H1 (cell line): ENCODE measurements around the gene WNK2. TPM values are rescaled to one million over a fixed set of nuclear protein-coding genes. Genes with fewer than 3 reads are reported as not detected.

Experiments
- CTCF ChIA-PET: fragments of 300-600 bp; sonication (Branson Sonifier 250); formaldehyde crosslinking; loops from one replicate; lab custom pipeline; 2021; ENCODE audit not compliant: partially characterized antibody; lab: Charles Lee
- POLR2A ChIA-PET: fragments of 300-600 bp; sonication (Branson Sonifier 250); formaldehyde crosslinking; loops from one replicate; lab custom pipeline; 2021; ENCODE audit warnings: inconsistent platforms; ENCODE audit not compliant: partially characterized antibody; lab: Charles Lee
- DNase-seq, 2 experiments: peaks; one replicate each; pipeline versions ENCODE4 v3.0.0 to v3.0.0-alpha.2; 2010 to 2022; ENCODE audit warnings: low spot score in 2 of 2, low read depth in 1 of 2, mixed read lengths in 1 of 2
- FAIRE-seq: peaks from 2 replicates; lab custom pipeline; 2011; peaks lifted over from hg19 to GRCh38; lab: Jason Lieb, UNC
- H2AFZ ChIP-seq: 2 replicates; pipeline ENCODE4 v1.8.1; 2012; ENCODE audit warnings: low read length, inconsistent platforms
- H2AK5ac ChIP-seq: 2 replicates; pipeline ENCODE4 v1.6.1; 2013; ENCODE audit warnings: low read depth, low read length
- H2BK120ac ChIP-seq: replicated peaks from 2 replicates; pipeline ENCODE3; 2013; ENCODE audit warnings: low read depth, low read length, inconsistent platforms
- H2BK12ac ChIP-seq: 2 replicates; pipeline ENCODE4 v1.6.1; 2013; ENCODE audit warnings: low read depth, low read length
- H2BK15ac ChIP-seq: 2 replicates; pipeline ENCODE4 v1.6.1; 2013; ENCODE audit warnings: low read length
- H2BK20ac ChIP-seq: 2 replicates; pipeline ENCODE4 v1.6.1; 2013; ENCODE audit warnings: low read length
- H2BK5ac ChIP-seq: 2 replicates; pipeline ENCODE4 v1.6.1; 2013; ENCODE audit warnings: low read depth, low read length
- H3K14ac ChIP-seq: 2 replicates; pipeline ENCODE4 v1.6.1; 2013; ENCODE audit warnings: inconsistent platforms; ENCODE audit not compliant: insufficient read length
- H3K18ac ChIP-seq: 2 replicates; pipeline ENCODE4 v1.6.1; 2013; ENCODE audit warnings: low read length; ENCODE audit errors: extremely low read depth
- H3K23ac ChIP-seq: 2 replicates; pipeline ENCODE4 v1.6.1; 2013; ENCODE audit warnings: inconsistent platforms; ENCODE audit not compliant: insufficient read length
- H3K23me2 ChIP-seq: 2 replicates; pipeline ENCODE4 v1.6.1; 2013; ENCODE audit warnings: low read depth, low read length
- H3K27ac ChIP-seq: 2 replicates; pipeline ENCODE4 v1.6.1; 2011; ENCODE audit warnings: low read depth, low read length, inconsistent platforms
- H3K27me3 ChIP-seq, 4 experiments: replicated peaks in 1 of 4; 1 replicate in 1 of 4; 2 replicates in 3 of 4; pipeline versions ENCODE4 v1.6.1 to v1.8.1; 2011 to 2013; ENCODE audit warnings: low read length in 3 of 4, mild to moderate bottlenecking in 3 of 4, inconsistent platforms in 2 of 4, mixed read lengths in 2 of 4, moderate library complexity in 1 of 4; ENCODE audit not compliant: control insufficient read depth in 3 of 4, insufficient read depth in 3 of 4; ENCODE audit errors: extremely low read depth in 1 of 4
- H3K36me3 ChIP-seq, 4 experiments: 2 replicates each; pipeline versions ENCODE4 v1.6.1 to v1.8.1; 2011 to 2013; ENCODE audit warnings: mild to moderate bottlenecking in 4 of 4, low read length in 3 of 4, moderate library complexity in 2 of 4, control low read depth in 1 of 4, inconsistent platforms in 1 of 4; ENCODE audit not compliant: insufficient read depth in 4 of 4, control insufficient read depth in 2 of 4
- H3K4ac ChIP-seq: replicated peaks from 2 replicates; pipeline ENCODE3; 2013; ENCODE audit warnings: low read length, low read depth, mixed read lengths, inconsistent platforms; ENCODE audit not compliant: insufficient read length
- H3K4me1 ChIP-seq, 4 experiments: replicated peaks in 1 of 4; 1 replicate in 1 of 4; 2 replicates in 3 of 4; pipeline versions ENCODE4 v1.6.1 to v1.8.1; 2011 to 2013; ENCODE audit warnings: low read length in 3 of 4, inconsistent platforms in 2 of 4, mixed read lengths in 1 of 4; ENCODE audit not compliant: insufficient read depth in 4 of 4, control insufficient read depth in 3 of 4
- H3K4me2 ChIP-seq, 2 experiments: 2 replicates each; pipeline versions ENCODE4 v1.6.1 to v1.8.1; 2011 to 2013; ENCODE audit warnings: low read depth in 2 of 2, low read length in 2 of 2, control low read depth in 1 of 2, inconsistent platforms in 1 of 2, mild to moderate bottlenecking in 1 of 2; ENCODE audit not compliant: insufficient read depth in 1 of 2
- H3K4me3 ChIP-seq, 4 experiments: fragments of 200-600, 300-600 bp in 1 of 4; sonication (generic), shearing (Covaris generic), sonication (Bioruptor Twin) in 1 of 4; 2 replicates each; pipeline versions ENCODE4 v1.5.1 to v1.8.1; 2011 to 2016; ENCODE audit warnings: low read length in 4 of 4, low read depth in 3 of 4, control low read depth in 2 of 4, inconsistent platforms in 2 of 4, mild to moderate bottlenecking in 2 of 4, mixed read lengths in 1 of 4, moderate library complexity in 1 of 4; ENCODE audit not compliant: insufficient read depth in 2 of 4; ENCODE audit errors: extremely low read depth in 1 of 4
- H3K56ac ChIP-seq: replicated peaks from 2 replicates; pipeline ENCODE3; 2013; ENCODE audit warnings: low read depth, mild to moderate bottlenecking, mixed read lengths, low read length, inconsistent platforms; ENCODE audit not compliant: insufficient read length
- H3K79me1 ChIP-seq: 2 replicates; pipeline ENCODE4 v1.6.1; 2013; ENCODE audit warnings: low read depth, low read length, control low read depth
- H3K79me2 ChIP-seq, 2 experiments: 2 replicates each; pipeline versions ENCODE4 v1.6.1 to v1.8.1; 2012 to 2013; ENCODE audit warnings: low read length in 2 of 2, mild to moderate bottlenecking in 2 of 2, inconsistent platforms in 1 of 2; ENCODE audit not compliant: insufficient read depth in 2 of 2, control insufficient read depth in 1 of 2
- H3K9ac ChIP-seq, 4 experiments: replicated peaks in 1 of 4; 1 replicate in 1 of 4; 2 replicates in 3 of 4; pipeline versions ENCODE4 v1.6.1 to v1.8.1; 2011 to 2013; ENCODE audit warnings: low read depth in 3 of 4, low read length in 3 of 4, control low read depth in 2 of 4, mild to moderate bottlenecking in 2 of 4, moderate library complexity in 2 of 4, inconsistent platforms in 1 of 4; ENCODE audit errors: extremely low read depth in 1 of 4
- H3K9me3 ChIP-seq, 2 experiments: 2 replicates each; pipeline versions ENCODE4 v1.6.1 to v1.8.1; 2012 to 2013; ENCODE audit warnings: mild to moderate bottlenecking in 2 of 2, moderate library complexity in 2 of 2, control low read depth in 1 of 2, inconsistent platforms in 1 of 2, low read depth in 1 of 2, low read length in 1 of 2, mixed read lengths in 1 of 2; ENCODE audit not compliant: insufficient read depth in 2 of 2
- H4K20me1 ChIP-seq, 2 experiments: replicated peaks in 1 of 2; 2 replicates each; pipeline versions ENCODE3 to v1.8.1; 2011 to 2013; ENCODE audit warnings: inconsistent platforms in 2 of 2, low read length in 2 of 2, mild to moderate bottlenecking in 1 of 2; ENCODE audit not compliant: insufficient read depth in 2 of 2, control insufficient read depth in 1 of 2
- H4K5ac ChIP-seq: 2 replicates; pipeline ENCODE4 v1.6.1; 2013; ENCODE audit warnings: low read length, low read depth, mixed read lengths, inconsistent platforms; ENCODE audit not compliant: insufficient read length
- H4K8ac ChIP-seq: 2 replicates; pipeline ENCODE4 v1.8.0; 2013; ENCODE audit warnings: mild to moderate bottlenecking, moderate library complexity, low read length, inconsistent platforms; ENCODE audit not compliant: insufficient read depth; ENCODE audit errors: extremely low read depth
- H4K91ac ChIP-seq: replicated peaks from 2 replicates; pipeline ENCODE3; 2013; ENCODE audit warnings: low read length, mixed read lengths, inconsistent platforms; ENCODE audit not compliant: insufficient read length
- CBX8 ChIP-seq: fragments of 300-800, 300-1000 bp; sonication (generic); IDR thresholded peaks from 2 replicates; pipeline ENCODE4 v1.7.1; 2016; ENCODE audit warnings: low read depth, low read length, borderline replicate concordance
- EGR1 ChIP-seq: IDR thresholded peaks from 2 replicates; pipeline ENCODE4 v1.6.1; 2011; ENCODE audit warnings: low read depth, low read length, borderline replicate concordance
- EZH2 ChIP-seq: fragments of 200-600 bp; sonication (generic); IDR thresholded peaks from 2 replicates; pipeline ENCODE4 v1.7.1; 2012; ENCODE audit warnings: low read depth, mild to moderate bottlenecking, moderate library complexity, low read length, inconsistent platforms; ENCODE audit not compliant: severe bottlenecking
- PHF8 ChIP-seq: fragments of 200-600 bp; sonication (generic); conservative IDR thresholded peaks from 2 replicates; pipeline ENCODE4 v1.7.1; 2012; ENCODE audit warnings: low read depth, mild to moderate bottlenecking, inconsistent platforms, low read length, moderate library complexity
- SP1 ChIP-seq: IDR thresholded peaks from 2 replicates; pipeline ENCODE4 v1.6.1; 2011; ENCODE audit warnings: low read depth, low read length
- WGBS, 2 experiments: shearing (Covaris generic) in 1 of 2; methylation state at CpG; one replicate each; pipeline versions ENCODE4 v1.1.6 to v1.1.7; 2013 to 2015; ENCODE audit warnings: low lambda C conversion rate in 2 of 2, mixed read lengths in 2 of 2, inconsistent platforms in 1 of 2, low coverage in 1 of 2, missing lambda C conversion rate in 1 of 2; ENCODE audit not compliant: insufficient replicate concordance in 2 of 2, insufficient coverage in 1 of 2, insufficient read length in 1 of 2; ENCODE audit errors: extremely low coverage in 1 of 2, missing lambda C conversion rate in 1 of 2; 5-methylcytosine and 5-hydroxymethylcytosine counted together
- polyA plus RNA-seq, 7 experiments: library from polyadenylated mRNA; depleted of rRNA in 3 of 7; stranded (reverse) in 5 of 7; unstranded in 2 of 7; fragments of >200 nt in 5 of 7; fragments of 200-250 nt in 2 of 7; gene quantifications; 1 replicate in 5 of 7; 2 replicates in 1 of 7; 4 replicates in 1 of 7; pipeline versions ENCODE4 v1.2.1 to v1.2.3, GENCODE V29; 2011 to 2013; ENCODE audit warnings: missing spikeins in 2 of 7, mixed read lengths in 2 of 7
- total RNA-seq: library from RNA; stranded (reverse); fragmentation: NEBNext Ultra II Directional; extraction: Animal tissue kit (Norgen Biotek cat#: 25700); gene quantifications from 2 replicates; pipeline ENCODE4 v1.2.1, GENCODE V29; 2021

The WNK2 gene
- total and polyA plus RNA-seq, 2 of the 8 experiments (the other 6 are each of a cell fraction or from before 2014, with no cell fraction given): 12.0 to 87.2 TPM

GRCh38 chr9:93218671-93219420, 34.9 kb downstream of the WNK2 start:
- WGBS, 2 experiments: 90% methylated on average over 11 of the region's 11 CpGs; no CpG with 5 or more reads in 1 of the 2 experiments
- Histone ChIP-seq H3K56ac (no peak overlapping the region), H2BK15ac (no peak overlapping the region), H3K27me3 (no peaks in the 10 kb centered on the region), H3K27ac (no peak overlapping the region), H3K79me2 (peaks cover 0 to 18% of the 10 kb centered on the region in 2 experiments; a peak in 1 of 4 replicates), H2AFZ (no peak overlapping the region), H3K9me3 (peaks cover 0 to 4% of the 10 kb centered on the region in 2 experiments; a peak in 1 of 4 replicates), H2BK12ac (no peak overlapping the region), H3K79me1 (peaks cover 10% of the 10 kb centered on the region), H3K4me3 (no peak overlapping the region), H2BK120ac (no peak overlapping the region), H3K4me1 (peaks cover 0 to 4% (median 1%) of the 10 kb centered on the region in 4 experiments; a peak in 3 of 7 replicates), H4K5ac (no peak overlapping the region), H3K23me2 (no peaks in the 10 kb centered on the region), H3K23ac (no peak overlapping the region), H3K4me2 (no peak overlapping the region), H3K36me3 (no peaks in the 10 kb centered on the region), H3K14ac (no peak overlapping the region), H3K18ac (no peak overlapping the region), H3K9ac (no peak overlapping the region), H3K4ac (no peak overlapping the region), H2AK5ac (no peak overlapping the region), H2BK20ac (no peak overlapping the region), H4K8ac (peak overlapping the region; percentile 20; the same call in 1 of the 2 replicates), H4K91ac (no peak overlapping the region), H2BK5ac (no peak overlapping the region; the same call in 1 of the 2 replicates), H4K20me1 (peaks cover 0 to 10% of the 10 kb centered on the region in 2 experiments)
- TF ChIP-seq EGR1 (no peak), CBX8 (no peak), SP1 (no peak), PHF8 (no peak), EZH2 (no peak)
- DNase-seq (no peak), FAIRE-seq (no peak)
- CTCF ChIA-PET: interaction anchor here (1.0 to 1.9 kb wide), 3 partner anchors 9 to 84 kb away, joined by 3 to 6 read pairs (median 4); no protein-coding TSS in a partner anchor
- POLR2A ChIA-PET: interaction anchor here (1.1 kb wide), 1 partner anchor 13 kb away, joined by 3 read pairs; no protein-coding TSS in a partner anchor
